ENCODE measurements around the gene CCDC185. TPM values are rescaled to one million over a fixed set of nuclear protein-coding genes. Genes with fewer than 3 reads are reported as not detected.

Gene CCDC185
- total RNA-seq, 4 donors from 2014 or later: not detected

DNA sequence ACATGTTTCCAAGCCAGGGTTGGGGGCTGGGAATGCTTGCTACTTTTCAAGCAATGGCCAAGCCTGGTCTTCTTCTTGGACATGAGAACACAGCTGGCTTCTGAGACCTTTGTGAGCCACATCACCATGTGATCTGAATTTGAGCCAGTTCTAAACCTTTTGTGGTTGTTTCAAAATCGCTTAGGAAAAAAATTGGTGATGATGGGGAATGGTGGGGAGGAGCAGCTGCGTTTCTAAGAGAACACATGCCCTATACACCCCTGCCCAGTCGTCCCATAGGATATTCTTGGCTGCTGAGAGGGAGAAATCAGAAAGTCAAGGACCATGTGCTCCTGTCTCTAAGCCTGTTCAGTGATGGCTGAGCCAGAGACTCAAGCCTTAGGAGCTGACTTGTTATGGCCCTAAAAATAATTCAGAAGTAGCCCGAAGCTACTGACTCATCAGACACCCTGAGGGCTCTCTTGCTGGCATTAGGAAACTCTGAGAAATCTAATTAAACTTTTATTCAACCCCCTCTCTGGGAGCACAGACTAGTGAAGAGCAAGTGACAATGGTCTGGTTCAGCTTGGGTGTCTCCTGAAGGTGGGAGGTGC is 30.5 kb downstream of the CCDC185 start:
- H3K27ac ChIP-seq: no peak overlapping the region
- H3K27me3 ChIP-seq: no peaks in the 10 kb centered on the region
- no peaks in the 10 kb centered on the region for H3K36me3 ChIP-seq
- 25% methylated on average over 4 of the region's 4 CpGs for WGBS
- DNase-seq (ENCODE audit: low spot score in 2 of 2): no peak
- no peak for TF ChIP-seq POLR2AphosphoS5 (IDR thresholded peaks at IDR 0.05)
- TF ChIP-seq, protein P1, sequence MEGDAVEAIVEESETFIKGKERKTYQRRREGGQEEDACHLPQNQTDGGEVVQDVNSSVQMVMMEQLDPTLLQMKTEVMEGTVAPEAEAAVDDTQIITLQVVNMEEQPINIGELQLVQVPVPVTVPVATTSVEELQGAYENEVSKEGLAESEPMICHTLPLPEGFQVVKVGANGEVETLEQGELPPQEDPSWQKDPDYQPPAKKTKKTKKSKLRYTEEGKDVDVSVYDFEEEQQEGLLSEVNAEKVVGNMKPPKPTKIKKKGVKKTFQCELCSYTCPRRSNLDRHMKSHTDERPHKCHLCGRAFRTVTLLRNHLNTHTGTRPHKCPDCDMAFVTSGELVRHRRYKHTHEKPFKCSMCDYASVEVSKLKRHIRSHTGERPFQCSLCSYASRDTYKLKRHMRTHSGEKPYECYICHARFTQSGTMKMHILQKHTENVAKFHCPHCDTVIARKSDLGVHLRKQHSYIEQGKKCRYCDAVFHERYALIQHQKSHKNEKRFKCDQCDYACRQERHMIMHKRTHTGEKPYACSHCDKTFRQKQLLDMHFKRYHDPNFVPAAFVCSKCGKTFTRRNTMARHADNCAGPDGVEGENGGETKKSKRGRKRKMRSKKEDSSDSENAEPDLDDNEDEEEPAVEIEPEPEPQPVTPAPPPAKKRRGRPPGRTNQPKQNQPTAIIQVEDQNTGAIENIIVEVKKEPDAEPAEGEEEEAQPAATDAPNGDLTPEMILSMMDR (IDR thresholded peaks at IDR 0.05): no peak
- TF ChIP-seq POLR2A (IDR thresholded peaks at IDR 0.05): no peak
- no peak for TF ChIP-seq EP300 (IDR thresholded peaks at IDR 0.05)
- peaks cover 17% of the 10 kb centered on the region for H3K4me1 ChIP-seq
- no peak overlapping the region for H3K4me3 ChIP-seq
- no peaks in the 10 kb centered on the region for H3K9me3 ChIP-seq

DNA sequence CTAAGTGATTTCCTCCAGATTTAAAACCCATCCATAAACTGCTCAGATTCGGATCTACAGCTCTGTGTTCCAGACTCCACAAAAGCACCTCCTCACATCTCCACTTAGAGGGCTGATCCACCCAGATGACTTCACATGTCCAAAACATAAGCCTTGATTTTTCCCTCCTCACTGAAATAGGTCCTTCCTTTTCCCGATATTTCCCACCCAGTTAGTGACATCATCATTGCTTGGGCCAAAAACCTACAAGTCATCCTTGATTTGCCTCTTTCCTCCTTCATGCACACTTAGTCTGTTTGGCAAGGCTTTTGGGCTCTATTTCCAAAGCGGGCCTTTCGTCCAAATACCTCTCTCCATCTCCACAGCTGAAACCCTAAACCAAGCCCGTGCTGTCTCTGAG is 32.3 kb downstream of the CCDC185 start:
- TF ChIP-seq, protein P1 (IDR thresholded peaks at IDR 0.05): no peak
- TF ChIP-seq POLR2AphosphoS5 (IDR thresholded peaks at IDR 0.05) (no peak), POLR2A (IDR thresholded peaks at IDR 0.05) (no peak), EP300 (IDR thresholded peaks at IDR 0.05) (no peak)

DNA sequence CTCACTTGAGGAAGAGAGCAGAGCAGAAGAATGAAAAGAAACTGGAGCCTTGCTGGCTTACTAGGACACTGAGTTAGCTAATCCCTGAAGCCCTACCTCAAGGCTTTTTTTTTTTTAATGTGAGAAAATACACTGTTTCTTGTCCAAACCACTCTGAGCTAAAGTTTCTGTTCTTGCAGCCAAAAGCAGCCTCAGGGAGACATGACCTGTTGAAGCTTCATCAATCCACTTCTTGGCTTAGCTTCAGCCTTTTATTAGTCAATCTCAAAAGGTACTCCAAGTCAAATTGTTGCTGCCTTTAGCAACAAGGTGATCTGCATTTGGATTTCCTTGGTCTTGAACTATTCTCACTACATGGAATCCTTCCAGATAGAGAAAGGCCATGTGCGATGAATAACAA is 33.7 kb downstream of the CCDC185 start:
- no peak overlapping the region for H3K27ac ChIP-seq

More for the DNA sequence above, 32.3 kb downstream of the CCDC185 start:
- Histone ChIP-seq H3K4me1 (peaks cover 34% of the 10 kb centered on the region), H3K27ac (peak overlapping the region; percentile 29), H3K36me3 (no peaks in the 10 kb centered on the region), H3K9me3 (no peaks in the 10 kb centered on the region), H3K27me3 (no peaks in the 10 kb centered on the region), H3K4me3 (no peak overlapping the region)
- WGBS: 63% methylated on average over 5 of the region's 5 CpGs
- DNase-seq (ENCODE audit: low spot score in 2 of 2): no peak

DNA sequence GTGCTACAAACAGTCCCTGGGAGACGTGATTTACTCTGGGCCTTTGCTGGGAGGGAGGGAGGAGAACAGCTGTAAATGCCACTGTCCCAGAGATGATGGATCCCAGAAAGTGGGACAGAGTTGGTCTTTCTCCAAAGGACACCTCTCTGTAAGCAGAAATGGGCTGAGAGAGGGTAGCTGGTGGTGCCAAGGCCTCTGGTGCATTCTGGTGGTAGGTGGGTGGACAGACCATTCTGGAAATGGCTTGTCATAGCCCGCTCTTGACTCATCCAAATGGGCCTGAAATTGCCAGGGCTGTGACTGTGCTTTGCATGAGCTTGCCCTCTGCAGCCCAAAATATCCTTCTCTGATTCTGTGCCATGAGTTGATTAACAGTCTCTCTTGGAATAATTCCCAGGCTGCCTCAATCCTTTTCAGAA is 36.1 kb downstream of the CCDC185 start:
- Histone ChIP-seq H3K4me3 (no peak overlapping the region), H3K27me3 (no peaks in the 10 kb centered on the region), H3K27ac (no peak overlapping the region), H3K4me1 (peaks cover 26% of the 10 kb centered on the region), H3K36me3 (no peaks in the 10 kb centered on the region), H3K9me3 (no peaks in the 10 kb centered on the region)
- TF ChIP-seq, protein P1 (IDR thresholded peaks at IDR 0.05): no peak
- TF ChIP-seq POLR2AphosphoS5 (IDR thresholded peaks at IDR 0.05) (no peak), POLR2A (IDR thresholded peaks at IDR 0.05) (no peak), EP300 (IDR thresholded peaks at IDR 0.05) (no peak)
- no peak for DNase-seq (ENCODE audit: low spot score in 2 of 2)
- 36% methylated on average over 2 of the region's 2 CpGs for WGBS

More for the DNA sequence above, 33.7 kb downstream of the CCDC185 start:
- no peak for DNase-seq (ENCODE audit: low spot score in 2 of 2)
- TF ChIP-seq EP300 (IDR thresholded peaks at IDR 0.05) (no peak), POLR2A (IDR thresholded peaks at IDR 0.05) (no peak), POLR2AphosphoS5 (IDR thresholded peaks at IDR 0.05) (no peak)
- TF ChIP-seq, protein P1 (IDR thresholded peaks at IDR 0.05): no peak
- no peaks in the 10 kb centered on the region for H3K36me3 ChIP-seq
- H3K27me3 ChIP-seq: no peaks in the 10 kb centered on the region
- H3K4me3 ChIP-seq: no peak overlapping the region
- peaks cover 29% of the 10 kb centered on the region for H3K4me1 ChIP-seq
- no peaks in the 10 kb centered on the region for H3K9me3 ChIP-seq
- WGBS: 44% methylated on average over 1 of the region's 1 CpG

DNA sequence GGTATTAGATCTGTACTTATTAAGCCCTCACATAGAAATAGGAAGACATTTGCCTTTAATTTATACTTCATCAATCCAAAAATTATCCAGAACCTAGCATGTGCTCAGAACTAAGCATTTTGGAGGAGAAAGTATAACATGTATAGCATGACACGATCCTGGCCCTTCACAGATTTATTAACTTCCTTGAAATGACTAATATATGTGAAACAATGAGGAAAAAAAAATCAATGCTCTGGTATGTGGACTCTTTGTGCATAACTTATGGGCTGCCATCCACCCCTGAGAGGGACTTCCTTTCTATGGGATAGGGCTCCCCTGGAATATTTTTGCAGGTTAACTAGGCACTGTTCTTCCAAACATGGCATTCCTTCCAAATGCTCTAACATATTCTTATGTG is 36.6 kb downstream of the CCDC185 start:
- Histone ChIP-seq H3K9me3 (no peaks in the 10 kb centered on the region), H3K36me3 (no peaks in the 10 kb centered on the region), H3K4me1 (peaks cover 26% of the 10 kb centered on the region), H3K4me3 (no peak overlapping the region), H3K27ac (no peak overlapping the region), H3K27me3 (no peaks in the 10 kb centered on the region)
- no peak for TF ChIP-seq EP300 (IDR thresholded peaks at IDR 0.05)
- TF ChIP-seq POLR2A (IDR thresholded peaks at IDR 0.05): no peak
- no peak for TF ChIP-seq POLR2AphosphoS5 (IDR thresholded peaks at IDR 0.05)
- TF ChIP-seq, protein P1 (IDR thresholded peaks at IDR 0.05): no peak
- no peak for DNase-seq (ENCODE audit: low spot score in 2 of 2)
- WGBS: 7% methylated on average over 1 of the region's 1 CpG

Data from suprapubic skin (tissue), 4 donors.